ENCODE measurements around the gene SARM1. TPM values are rescaled to one million over a fixed set of nuclear protein-coding genes. Genes with fewer than 3 reads are reported as not detected.

SARM1 gene
- total and polyA plus RNA-seq, 8 donors = 11.7 to 19.9 (median 13.2) TPM

GRCh38 chr17:28341516-28341915 lies 30.0 kb upstream of the SARM1 start:
- H3K4me3 ChIP-seq = no peak overlapping the region
- H3K27me3 ChIP-seq = no peaks in the 10 kb centered on the region
- H3K4me1 ChIP-seq = peaks cover 10 to 52% of the 10 kb centered on the region in 2 donors
- intact Hi-C loops (cut with DNase I) = no loop called here
- H3K9me3 ChIP-seq = no peaks in the 10 kb centered on the region
- no peak for TF ChIP-seq CTCF (IDR thresholded peaks at IDR 0.05)
- H3K27ac ChIP-seq = no peak overlapping the region
- ATAC-seq (no peak), DNase-seq (no peak)
- H3K36me3 ChIP-seq = peaks cover 0 to 73% of the 10 kb centered on the region in 2 donors

DNA sequence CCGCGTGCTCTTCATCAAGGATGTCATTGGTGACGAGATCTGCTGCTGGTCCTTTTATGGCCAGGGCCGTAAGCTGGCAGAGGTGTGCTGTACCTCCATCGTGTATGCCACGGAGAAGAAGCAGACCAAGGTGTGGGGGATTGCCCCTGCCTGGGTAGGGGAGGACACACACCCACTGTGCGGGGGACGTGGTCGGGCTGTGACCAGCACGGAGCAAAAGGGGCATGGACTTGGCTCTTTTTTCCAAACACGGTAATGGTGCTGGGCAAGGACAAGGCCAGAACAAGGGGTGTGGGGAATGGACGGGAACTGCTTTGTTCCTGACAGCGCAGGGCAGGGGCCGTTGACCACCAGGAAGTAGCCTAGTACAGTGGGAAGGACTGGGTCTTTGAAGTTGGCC lies 29.2 kb upstream of the SARM1 start:
- no peak overlapping the region for H3K27ac ChIP-seq
- no peak overlapping the region for H3K4me3 ChIP-seq
- no peaks in the 10 kb centered on the region for H3K9me3 ChIP-seq
- H3K4me1 ChIP-seq = peaks cover 2 to 45% of the 10 kb centered on the region in 2 donors
- peaks cover 0 to 81% of the 10 kb centered on the region in 2 donors for H3K36me3 ChIP-seq
- intact Hi-C loops (cut with DNase I) = no loop called here
- DNase-seq (no peak), ATAC-seq (no peak)
- H3K27me3 ChIP-seq = no peaks in the 10 kb centered on the region
- TF ChIP-seq CTCF (IDR thresholded peaks at IDR 0.05) = no peak

DNA sequence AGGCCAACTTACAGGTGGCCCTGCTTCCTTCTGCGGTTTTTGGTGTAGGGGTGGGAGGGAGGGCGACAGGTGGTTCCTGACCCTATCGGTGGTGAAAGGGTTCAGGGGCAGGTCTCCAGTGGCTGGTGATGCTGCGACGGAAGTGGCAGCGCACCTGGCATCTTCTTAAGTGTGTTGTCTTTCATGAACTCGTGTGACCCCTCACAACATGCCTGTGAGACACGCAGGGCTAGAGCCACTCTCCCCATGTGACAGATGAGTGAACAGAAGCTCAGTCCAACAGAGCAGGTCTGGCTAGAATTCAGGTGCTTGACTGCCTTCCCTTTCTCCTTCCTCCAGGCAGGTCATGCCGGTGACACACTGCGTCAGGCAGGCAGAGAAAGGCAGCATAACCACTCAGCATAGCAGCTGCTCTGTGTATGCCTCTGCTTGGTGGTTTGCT lies 28.0 kb upstream of the SARM1 start:
- H3K9me3 ChIP-seq = no peaks in the 10 kb centered on the region
- H3K4me3 ChIP-seq = no peak overlapping the region
- H3K36me3 ChIP-seq = peaks cover 0 to 93% of the 10 kb centered on the region in 2 donors
- DNase-seq (no peak), ATAC-seq (no peak)
- H3K27ac ChIP-seq = no peak overlapping the region
- no peaks in the 10 kb centered on the region for H3K27me3 ChIP-seq
- intact Hi-C loops (cut with DNase I) = no loop called here
- no peak for TF ChIP-seq CTCF (IDR thresholded peaks at IDR 0.05)
- peaks cover 0 to 35% of the 10 kb centered on the region in 2 donors for H3K4me1 ChIP-seq

DNA sequence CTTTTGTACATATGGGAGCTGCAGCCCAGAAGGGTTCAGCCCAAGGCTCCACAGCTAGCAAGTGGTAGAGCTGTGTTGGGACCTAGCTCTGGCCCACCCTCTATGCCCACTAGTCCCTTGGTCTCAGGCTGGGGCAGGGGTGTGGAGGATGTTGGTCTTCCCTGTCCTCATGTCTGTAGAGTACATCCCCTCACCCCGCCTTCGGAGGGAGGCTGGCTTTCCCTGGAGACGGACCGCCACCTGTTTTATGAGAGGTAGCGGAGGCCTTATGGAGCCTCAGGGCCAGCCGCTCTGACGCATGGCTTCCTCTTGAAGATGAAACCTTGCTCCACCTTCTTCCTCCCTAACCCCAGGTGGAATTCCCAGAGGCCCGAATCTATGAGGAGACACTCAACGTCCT lies 27.5 kb upstream of the SARM1 start:
- ATAC-seq = no peak
- peaks cover 0 to 98% of the 10 kb centered on the region in 2 donors for H3K36me3 ChIP-seq
- no peak overlapping the region for H3K4me3 ChIP-seq

DNA sequence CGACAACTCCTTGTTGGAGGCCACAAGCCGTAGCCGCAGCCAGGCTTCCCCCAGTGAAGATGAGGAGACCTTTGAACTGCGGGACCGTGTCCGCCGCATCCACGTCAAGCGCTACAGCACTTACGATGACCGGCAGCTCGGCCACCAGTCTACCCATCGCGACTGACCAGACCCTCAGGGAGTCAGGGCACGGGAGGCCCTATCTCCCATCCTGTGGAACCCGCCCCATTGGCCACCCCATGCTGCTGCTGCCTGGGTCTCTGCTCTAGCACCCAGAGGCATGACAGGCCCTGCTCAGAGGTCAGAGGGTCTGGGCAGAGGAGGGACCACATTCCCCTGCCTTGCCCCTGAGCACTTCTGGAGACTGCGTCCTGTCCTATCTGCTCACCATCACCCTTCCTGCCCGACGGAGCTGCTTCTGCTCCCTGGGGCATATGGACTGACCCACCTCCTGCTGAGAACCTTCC lies 27.0 kb upstream of the SARM1 start:
- Histone ChIP-seq H3K4me3 (no peak overlapping the region), H3K27me3 (no peaks in the 10 kb centered on the region), H3K4me1 (peaks cover 0 to 27% of the 10 kb centered on the region in 2 donors), H3K27ac (no peak overlapping the region), H3K9me3 (no peaks in the 10 kb centered on the region), H3K36me3 (peaks cover 0 to 100% of the 10 kb centered on the region in 2 donors)
- intact Hi-C loops (cut with DNase I) = no loop called here
- DNase-seq (no peak), ATAC-seq (no peak)
- no peak for TF ChIP-seq CTCF (IDR thresholded peaks at IDR 0.05)

More for the DNA sequence above, 27.5 kb upstream of the SARM1 start:
- TF ChIP-seq CTCF (IDR thresholded peaks at IDR 0.05) = no peak
- no peaks in the 10 kb centered on the region for H3K9me3 ChIP-seq
- H3K4me1 ChIP-seq = peaks cover 0 to 30% of the 10 kb centered on the region in 2 donors
- intact Hi-C loops (cut with DNase I) = no loop called here
- DNase-seq = no peak
- H3K27me3 ChIP-seq = no peaks in the 10 kb centered on the region
- no peak overlapping the region for H3K27ac ChIP-seq

Measured in left lung (tissue), 10 donors.